Measurements from ENCODE around the gene KCTD3. TPM values are rescaled to one million over a fixed set of nuclear protein-coding genes. Genes with fewer than 3 reads are reported as not detected.

Gene KCTD3
- total and polyA plus RNA-seq, 2 of the 13 experiments (the other 11 are each of a cell fraction or from before 2014, with no cell fraction given) = 49.8 to 68.1 TPM

GRCh38 chr1:215631040-215631439 lies 63.9 kb downstream of the KCTD3 start (continued):
- TF ChIP-seq AFF4 (CRISPR knock-in tag; IDR thresholded peaks at IDR 0.05) (no peak), MYNN (CRISPR knock-in tag; IDR thresholded peaks at IDR 0.05; ENCODE audit: low read depth) (no peak), ZBTB34 (CRISPR knock-in tag; IDR thresholded peaks at IDR 0.05) (no peak), ZBTB43 (CRISPR knock-in tag; conservative IDR thresholded peaks at IDR 0.05) (no peak), GPBP1L1 (CRISPR knock-in tag; IDR thresholded peaks at IDR 0.05) (no peak), ZNF672 (CRISPR knock-in tag; IDR thresholded peaks at IDR 0.05) (no peak)

Data from HepG2 (cell line).